HuH-7 (cell line): ENCODE measurements around the gene NADK.
"Not testable (repeated sequence)": the region's sequence is repeated elsewhere in the genome, so short reads cannot be mapped to it uniquely, and the experiment has no call there.

Source experiments
- DNase-seq: peaks from one replicate; pipeline ENCODE4 v3.0.0; 2011; ENCODE audit warnings: low spot score

The NADK gene

DNA sequence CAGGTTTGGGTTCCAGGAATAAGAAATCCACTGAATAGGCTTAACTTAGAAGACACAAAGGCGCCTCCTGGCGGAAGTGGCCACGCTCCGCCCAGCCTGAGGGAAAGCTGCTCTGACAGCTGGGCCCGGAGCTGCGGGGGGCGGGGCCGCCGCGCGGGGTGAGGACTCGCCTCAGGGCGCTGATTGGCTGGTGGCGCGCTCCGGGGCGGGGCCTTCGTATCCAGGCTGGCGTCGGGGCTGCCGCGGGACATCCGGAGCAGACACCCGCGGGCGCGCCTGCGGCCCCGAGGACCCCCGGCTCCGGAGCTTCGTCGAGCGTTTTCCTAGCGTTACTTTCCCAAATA, 31.7 kb downstream of the NADK start:
- DNase-seq, result not testable (repeated sequence)

DNA sequence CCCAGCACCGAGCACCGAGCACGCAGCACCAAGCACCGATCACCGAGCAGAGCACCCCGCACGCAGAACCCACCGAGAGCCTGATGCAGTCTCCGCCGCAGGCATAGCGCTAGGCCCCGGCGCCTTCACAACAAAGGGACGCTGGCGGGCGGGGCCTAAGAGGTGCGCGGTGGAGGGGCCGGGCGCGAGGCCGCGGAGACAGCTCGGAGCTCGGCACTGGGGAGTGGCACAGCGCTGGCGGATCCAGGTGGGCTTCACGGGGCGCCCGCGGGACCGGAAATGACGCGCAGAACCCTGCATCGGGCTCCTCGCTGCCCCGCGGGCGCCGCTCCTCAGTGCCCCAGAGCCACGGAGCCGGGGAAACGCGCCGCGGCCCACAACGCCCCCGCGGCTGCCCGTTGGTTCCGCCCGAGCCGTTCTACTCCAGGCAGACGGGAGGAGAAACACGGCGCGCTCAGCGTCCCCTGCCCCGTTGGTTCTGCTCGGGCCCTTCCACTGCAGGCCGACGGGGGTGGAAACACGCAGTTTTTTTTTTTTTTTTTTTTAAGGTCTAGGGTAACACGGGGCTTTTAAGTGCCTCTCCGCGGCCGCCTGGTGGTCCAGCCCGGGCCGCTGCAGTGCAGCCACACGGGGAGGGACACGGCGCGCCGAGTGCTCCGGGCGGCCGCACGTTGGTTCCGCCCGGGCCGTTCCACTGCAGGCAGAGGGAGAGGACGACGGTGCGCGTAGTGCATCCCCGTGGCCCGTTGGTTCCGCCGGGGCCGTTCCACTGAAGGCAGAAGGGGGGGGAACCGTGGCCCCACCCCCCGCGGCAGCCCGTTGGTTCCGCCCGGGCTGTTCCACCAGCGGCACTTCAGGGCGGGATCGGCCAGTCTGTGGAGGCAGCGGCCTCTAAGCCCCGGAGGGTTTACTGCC, 32.4 kb downstream of the NADK start:
- not testable (repeated sequence) for DNase-seq

DNA sequence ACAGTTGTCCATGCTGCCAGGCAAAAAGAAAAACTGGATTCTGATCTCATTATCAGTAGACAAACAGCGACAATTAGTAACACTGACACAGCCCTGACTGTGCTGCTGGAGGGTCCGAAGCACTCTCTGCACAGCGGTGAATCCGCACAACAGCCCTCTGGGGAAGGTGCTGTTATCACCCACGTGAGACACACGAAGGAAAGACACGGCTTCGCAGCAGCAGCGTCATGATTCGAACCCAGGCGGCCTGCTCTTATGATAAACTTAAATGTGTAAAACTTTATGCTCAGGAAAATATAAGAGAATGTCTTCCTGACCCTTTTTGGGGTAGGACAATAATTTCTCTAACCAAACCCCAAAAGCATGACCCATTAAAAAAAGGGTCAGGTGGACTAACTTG, 35.7 kb downstream of the NADK start:
- not testable (repeated sequence) for DNase-seq

DNA sequence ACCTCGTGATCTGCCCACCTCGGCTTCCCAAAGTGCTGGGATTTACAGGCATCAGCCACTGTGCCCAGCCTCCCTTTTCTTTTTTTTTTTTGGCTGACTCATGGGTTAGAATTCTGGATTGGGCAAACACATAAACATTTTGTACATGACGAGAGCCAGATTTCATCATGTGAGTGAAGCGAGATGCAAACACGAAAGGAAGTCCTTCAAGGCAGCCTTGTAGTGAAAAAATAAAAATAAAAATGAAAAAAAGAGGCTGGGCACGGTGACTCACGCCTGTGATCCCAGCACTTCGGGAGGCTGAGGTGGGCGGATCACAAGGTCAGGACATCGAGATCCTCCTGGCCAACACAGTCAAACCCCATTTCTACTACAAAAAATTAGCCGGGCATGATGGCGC, 37.3 kb downstream of the NADK start:
- DNase-seq, result not testable (repeated sequence)

DNA sequence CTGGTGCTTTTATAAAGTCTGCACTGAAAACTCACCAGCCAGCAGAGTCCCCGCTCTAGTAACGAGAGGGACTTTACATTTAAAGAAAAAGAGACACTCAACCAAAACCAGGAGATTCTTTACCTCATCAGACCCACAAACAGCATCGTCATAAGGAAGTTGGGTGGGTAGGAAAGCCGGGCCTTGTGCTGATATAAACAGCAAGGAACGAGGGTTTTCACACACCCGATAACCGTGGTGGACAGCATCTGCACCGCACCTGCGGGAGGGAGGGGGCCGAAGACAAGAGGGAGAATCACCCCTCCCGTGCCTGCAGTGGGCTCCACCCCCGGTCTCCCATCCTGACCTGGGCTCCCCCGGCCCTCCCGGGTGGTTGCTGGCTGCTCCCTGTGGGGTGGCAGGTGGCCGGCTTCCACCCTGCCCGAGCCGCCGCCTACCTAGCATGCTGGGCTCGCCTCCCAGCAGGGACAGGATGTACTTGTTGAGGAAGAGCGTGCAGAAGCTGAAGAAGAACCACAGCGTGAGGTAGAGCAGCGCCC, 39.4 kb downstream of the NADK start:
- DNase-seq, result not testable (repeated sequence)

DNA sequence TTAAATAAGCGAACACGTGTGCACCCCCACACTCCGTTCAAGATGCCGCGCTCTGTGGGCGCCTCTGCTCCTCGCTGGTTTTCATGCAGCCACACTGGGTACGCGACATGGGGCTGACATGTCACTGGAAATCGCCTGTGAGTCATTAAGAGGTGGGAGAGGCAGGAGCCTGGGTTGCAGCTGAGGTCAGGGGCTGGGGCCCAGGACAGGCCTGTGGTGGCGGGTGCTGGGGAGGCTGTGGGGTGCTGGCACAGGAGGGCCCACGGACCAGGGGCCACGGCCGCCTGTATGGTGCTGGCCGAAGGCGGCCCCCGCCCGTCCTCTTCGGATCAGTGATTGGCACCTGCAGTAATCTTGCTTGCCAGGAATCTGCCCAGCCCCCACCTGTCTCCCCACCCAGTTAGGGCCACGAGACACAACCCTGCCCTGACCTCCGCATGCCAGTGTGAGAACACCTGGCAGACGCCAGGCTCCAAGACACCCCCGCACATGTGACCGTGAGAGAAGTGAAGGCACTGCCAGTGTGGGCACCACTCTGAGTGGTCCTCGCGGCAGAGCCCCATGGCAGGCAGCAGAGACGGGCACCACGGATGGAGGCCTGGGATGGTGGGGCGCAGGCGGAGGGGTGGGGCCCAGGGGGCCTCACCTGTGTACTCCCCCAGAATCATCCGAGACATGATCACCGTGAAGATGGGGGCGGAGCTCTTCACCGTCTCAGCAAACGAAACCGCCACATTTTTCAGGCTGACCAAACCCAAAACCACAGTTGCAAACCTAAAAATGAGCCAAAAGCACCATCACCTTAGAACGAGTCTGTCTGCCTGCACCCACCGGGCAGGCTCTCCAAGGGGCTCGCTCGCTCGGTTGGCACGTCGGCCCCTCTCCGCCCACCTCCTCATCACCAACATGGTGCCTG, 40.3 kb downstream of the NADK start:
- not testable (repeated sequence) for DNase-seq

DNA sequence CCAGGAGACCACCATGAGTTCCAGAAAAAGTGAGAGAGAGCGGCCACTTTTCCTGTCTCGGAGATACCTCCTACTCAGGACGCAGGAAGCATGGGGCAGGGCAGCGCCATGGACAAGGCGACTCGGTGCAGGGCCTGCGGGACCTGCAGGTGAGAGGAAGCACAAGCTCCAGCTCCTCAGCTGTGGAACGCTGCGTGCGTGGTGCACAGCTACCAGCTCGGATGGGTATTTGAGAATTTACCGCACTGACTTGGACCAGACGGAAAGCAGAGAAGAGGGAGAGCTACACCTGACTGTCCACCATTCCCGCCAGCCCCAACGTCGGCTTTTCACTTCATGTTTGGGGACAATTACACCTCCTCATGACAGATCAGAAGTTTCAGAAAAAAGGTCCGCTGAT, 45.9 kb downstream of the NADK start:
- no peak for DNase-seq

DNA sequence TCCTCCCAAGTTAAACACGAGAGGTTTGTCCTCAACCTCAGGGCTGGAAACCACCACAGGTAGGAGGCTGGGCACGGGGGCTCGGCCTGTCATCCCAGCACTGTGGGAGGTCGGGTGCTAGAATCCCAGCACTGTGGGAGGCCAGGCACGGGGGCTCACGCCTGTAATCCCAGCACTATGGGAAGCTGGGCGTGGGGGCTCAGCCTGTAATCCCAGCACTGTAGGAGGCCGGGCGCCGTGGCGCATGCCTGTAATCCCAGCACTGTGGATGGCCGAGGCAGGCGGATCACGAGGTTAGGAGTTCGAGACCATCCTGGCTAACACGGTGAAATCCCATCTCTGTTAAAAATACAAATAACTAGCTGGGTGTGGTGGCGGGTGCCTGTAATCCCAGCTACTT, 47.4 kb downstream of the NADK start:
- DNase-seq, result no peak

DNA sequence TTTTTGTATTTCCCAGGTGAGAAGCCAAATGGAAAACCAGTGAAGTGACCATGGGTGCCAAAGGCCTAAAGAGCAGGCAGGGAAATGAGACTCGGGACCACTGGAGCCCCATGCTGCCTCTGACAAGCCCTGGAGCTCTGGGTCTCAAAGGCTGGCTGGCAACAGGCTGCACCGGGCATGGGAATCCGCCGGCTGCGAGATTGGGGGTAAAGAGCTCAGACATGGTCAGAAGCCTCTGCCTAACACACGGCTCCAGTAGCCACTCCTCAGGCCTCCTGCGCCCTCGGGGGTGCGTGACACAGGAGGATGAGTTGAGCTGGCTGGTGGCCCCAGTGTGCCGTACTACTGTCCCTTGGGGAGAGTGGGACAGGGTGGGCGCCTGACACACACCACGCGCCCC, 48.0 kb downstream of the NADK start:
- not testable (repeated sequence) for DNase-seq

DNA sequence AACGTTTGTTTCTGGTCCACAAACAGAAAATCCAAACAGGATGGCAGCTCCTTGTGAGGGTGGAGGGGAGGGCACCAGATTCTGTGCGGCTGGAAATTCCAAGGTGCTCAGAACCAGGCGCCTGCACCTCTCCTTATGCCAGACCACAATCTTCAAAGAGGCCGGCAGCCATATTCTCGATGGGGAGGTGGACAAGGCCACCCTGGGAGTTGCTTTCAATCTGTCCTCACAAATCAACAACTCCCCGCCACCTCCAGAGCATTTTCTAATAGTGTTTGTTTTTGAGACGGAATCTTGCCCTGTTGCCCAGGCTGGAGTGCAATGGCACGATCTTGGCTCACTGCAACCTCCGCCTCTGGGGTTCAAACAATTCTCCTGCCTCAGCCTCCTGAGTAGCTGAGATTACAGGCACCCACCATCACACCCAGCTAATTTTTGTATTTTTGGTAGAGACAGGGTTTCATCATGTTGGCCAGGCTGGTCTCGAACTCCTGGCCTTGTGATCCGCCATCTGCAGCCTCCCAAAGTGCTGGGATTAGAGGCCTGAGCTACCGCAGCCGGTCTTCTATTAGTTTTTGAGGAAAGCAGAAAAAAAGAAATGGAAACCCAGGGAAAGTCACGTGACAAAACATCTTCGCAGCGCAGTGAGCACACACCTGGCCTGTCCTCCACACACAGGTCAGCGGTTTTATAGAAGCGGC, 49.0 kb downstream of the NADK start:
- DNase-seq, result not testable (repeated sequence)

DNA sequence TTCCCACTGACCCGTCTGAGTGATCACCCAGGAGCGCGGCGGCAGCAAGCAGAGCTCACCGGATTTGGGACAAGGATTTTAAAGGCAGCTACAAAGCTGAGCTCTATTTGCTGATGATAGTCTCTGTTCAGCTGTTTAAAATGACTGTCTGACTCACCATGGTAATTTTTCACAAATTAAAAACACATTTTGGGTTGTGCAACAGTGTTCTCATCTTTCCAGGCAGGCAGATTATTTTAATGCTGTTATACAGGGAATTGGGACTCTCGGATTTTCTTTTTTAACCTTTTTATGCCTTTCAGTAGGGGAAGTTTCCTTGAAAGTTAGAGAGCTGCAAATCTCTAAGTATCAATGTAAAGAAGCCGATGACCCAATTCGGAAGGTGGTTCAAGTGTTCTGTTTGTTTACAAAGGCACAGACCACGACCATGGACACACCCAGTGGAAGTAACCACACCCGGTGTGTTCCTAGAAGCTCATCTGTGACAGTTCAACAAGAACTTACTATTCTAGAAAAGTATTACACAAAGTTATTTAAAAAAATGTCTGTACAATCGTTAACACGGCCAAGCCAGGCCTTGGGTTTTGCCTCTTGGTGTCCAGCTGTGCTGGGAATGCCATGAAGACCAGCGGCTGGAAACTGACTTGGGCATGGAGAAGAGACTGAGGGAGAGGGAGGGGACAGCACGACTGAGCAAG, 49.8 kb downstream of the NADK start:
- DNase-seq, result not testable (repeated sequence)

DNA sequence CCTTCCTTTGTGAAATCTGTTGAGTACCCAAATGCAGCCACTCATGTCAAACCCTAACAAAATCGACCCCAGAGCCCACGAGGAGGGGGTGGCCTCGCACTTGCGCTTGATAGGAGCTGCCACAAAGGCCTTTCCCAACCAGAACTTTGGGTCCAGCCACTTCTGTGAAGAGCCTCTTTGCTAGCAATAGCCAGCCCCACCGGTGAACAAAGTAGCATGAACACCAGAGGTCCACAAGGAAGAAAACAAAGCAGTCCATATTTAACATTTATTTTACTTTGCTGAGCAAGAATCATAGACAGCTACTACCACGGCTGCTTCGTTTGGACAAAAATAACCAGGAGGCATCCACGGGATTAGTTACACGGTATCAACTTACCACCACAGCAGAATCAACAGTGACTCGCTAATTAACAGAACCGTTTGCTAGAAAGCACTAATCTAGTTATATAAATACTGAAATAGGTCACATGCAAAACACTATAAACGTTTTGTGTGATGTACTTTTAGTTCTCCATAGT, 51.1 kb downstream of the NADK start:
- not testable (repeated sequence) for DNase-seq

DNA sequence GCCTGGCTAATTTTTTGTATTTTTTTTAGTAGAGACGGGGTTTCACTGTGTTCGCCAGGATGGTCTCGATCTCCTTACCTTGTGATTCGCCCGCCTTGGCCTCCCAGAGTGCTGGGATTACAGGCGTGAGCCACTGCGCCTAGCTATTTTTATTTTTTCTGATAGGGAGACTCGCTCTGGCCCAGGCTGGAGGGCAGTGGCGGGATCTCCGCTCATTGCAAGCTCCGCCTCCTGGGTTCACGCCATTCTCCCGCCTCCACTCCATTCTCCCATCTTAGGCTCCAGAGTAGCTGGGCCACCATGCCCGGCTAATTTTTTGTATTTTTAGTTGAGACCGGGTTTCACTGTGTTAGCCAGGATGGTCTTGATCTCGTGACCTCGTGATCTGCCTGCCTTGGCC, 52.2 kb downstream of the NADK start:
- not testable (repeated sequence) for DNase-seq

DNA sequence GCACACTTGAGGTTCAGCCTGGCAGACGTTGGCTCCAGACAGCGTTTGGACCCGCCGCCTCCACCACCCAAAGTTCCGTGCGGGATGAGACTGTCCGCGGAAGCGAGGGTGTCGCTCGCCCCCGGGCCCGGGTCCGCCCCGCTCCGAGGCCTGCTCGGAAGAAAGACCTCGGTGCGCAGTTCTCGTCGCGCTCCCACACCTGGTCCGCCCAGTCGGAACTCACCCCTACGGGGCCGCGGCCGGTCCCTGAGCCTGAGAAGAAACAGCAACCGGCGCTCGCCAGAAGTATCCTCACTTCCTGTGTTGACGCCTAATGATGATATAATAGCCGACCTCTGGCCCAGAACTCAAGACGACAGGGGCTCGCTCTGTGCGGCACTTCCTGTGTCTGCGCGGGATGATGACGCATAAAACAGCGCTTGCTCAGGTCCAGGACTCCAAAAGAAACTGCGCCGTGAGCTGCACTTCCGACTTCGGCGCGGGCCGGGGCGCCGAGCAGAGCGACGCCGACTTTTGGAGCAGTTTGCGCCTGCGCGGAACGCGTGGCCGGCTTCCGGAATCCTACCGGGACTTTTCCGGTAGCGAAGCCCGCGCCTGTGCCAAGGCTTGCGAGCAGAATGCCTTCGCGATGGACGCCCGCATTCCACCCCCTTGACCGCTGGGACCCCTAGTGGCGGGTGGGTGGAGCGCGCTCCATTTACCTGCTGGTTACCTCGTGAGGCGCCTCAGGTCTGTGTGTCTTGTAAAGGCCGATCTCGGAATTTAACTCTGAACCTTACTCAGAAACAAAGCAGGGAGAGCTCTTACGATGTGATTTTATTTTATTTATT, 54.0 kb downstream of the NADK start, which contains the start of gene CDK11A:
Gene CDK11A (minus strand): TSS at position 323 of the 830 bp plus-strand sequence. CDS start 1,539 bp downstream, outside the sequence.
- peak; percentile 87 for DNase-seq

DNA sequence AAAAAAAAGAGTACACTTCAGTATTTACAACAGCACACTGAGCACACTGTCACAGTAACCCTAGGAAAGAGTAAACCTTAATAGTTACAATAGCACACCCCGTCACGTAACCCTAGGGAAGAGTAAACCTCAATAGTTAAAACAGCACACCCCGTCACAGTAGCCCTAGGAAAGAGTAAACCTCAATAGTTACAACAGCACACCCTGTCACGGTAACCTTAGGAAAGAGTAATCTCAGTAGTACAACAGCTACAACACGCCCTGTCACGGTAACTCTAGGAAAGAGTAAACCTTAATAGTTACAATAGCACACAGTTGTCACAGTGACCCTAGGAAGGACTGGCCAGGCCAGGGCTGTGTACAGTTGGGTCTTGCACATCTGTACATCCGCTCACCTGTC, 57.1 kb downstream of the NADK start:
- DNase-seq, result no peak

DNA sequence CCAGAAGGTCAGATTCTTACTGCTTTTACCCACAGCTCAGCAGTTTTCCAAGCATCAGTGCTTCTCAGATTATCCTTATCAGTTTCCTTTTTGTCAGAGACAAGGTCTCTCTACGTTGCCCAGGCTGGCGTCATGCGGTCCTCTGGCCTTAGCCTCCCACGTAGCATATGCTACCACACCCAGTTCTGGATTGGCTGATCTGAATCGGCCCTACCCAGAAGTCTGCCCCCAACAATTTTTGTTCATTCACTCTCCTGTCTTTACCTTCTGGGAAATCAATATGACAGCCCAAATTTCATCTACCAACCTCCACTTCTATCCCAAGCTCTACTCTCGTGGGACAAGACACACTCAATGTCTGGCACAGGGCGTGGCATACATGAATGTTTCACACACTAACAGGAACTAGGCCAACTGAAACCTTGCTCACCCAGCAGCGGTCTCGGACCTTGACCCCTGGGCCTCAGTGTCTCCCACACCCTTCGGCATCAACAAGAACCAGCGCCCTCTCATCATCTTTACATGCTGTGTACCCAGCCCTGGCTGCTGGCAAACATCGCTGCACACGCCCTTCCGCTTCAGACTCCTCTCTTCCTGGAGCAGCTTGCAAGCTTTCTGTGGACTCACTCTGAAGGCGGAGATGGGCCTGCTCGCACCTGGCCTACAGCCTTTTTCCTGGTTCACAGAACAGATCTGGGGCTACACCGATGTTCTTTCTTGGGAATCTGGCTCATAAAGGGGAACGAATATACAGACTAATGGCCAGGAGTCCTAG, 63.0 kb downstream of the NADK start:
- not testable (repeated sequence) for DNase-seq

DNA sequence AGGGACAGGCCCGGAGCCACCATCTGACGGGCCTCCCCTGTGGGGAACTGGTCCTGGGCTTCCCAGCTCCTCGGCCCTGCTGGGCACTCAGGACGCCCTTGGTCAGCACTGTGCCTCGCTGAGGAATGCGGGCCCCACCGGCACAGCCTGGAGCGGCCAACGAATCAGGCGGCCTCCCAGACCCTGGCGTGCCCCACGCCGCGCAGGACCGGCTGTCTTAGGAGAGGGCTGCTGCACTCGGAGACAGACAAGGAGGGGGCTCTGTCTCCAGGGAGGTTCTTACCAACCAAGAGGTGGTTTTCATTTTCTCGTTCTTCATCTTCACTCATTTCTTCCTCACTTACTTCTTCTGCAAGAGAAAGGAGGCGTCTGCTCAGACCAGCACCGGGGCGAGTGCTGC, 70.4 kb downstream of the NADK start:
- DNase-seq, result not testable (repeated sequence)

DNA sequence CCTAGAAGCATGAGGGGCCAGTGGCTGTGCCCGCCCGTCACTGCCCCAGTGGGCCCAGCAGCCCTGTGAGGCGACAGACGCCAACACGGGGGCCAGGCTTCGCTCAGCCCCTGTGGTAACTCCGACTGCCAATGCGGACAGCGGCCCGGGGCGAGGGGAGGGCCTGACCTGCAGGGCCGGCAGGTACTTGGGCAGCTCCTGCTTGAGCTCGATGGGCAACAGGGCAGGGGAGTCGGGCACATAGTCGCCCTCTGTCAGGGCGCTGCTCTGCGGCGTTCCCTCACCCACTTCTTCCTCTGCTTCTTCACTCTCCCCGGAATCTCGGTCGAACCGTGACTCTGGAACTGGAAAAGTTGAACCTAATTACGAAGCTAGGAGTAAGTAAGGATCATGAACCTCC, 71.0 kb downstream of the NADK start:
- not testable (repeated sequence) for DNase-seq

DNA sequence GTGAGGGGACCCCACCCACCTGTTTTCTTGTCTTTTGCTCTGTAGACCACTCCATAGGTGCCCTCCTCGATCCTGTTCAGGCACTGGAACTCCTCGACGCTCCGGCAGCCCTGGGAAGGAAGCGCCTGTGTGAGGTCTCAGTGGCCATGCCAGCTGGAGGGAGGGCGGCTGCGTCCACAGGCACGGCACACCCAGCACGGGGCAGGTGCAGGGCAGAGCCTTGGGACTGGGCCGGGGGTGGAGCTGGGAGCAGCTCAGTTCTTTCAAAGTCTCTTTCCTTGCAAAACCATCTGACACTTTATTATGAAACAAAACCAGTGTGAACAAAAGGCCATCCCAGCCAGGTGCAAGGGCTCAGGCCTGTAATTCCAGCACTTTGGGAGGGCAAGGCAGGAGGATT, 72.6 kb downstream of the NADK start:
- DNase-seq, result not testable (repeated sequence)
